ENCODE results near the gene ACAA1.

DNA sequence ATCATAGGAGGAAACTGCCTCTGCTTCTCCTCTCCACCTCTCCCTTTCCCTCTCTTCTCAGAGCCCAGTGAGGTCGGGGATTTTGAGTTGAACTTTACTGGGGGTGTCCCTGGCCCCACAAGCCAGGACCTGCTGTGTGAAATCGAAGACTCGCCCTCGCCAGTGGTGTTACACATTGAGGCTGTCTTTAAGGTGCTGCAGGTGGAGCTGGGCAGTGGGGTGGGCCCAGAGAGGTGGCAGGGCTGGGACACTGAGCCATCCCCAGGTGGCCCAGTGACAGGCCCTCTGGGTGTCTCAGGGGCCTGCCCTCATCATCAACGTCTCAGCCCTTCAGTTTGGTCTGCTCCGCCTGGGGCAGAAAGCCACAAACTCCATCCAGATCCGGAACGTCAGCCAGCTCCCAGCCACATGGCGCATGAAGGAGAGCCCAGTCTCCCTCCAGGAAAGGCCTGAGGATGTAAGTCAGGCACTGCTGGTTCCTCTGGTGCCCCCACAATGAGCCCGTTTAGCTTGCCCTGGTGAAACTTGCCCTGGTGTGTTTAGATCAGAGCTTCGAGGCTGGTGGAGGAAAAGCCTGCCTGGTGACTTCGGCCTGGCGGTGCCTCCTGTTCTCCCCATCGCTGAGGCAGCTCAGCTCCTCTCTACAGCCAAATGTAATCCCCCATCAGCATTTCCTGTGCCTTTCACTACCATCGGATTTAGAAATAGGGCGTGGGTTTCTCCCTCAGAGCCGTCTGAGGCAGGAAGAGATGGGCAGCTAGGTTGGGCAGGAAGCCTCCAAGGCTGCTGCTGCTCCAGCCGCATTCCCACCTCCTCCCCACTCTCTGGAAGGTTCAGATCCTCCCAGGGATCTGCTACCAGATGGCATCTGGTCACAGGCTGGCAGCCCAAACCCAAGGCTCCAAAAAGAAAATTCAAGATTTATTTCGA, 39.2 kb downstream of the ACAA1 start:
- TF ChIP-seq CTCF (IDR thresholded peaks at IDR 0.05; ENCODE audit: poor library complexity) (no peak), EZH2 (IDR thresholded peaks at IDR 0.05; ENCODE audit: borderline replicate concordance) (no peak), EZH2phosphoT487 (IDR thresholded peaks at IDR 0.05; ENCODE audit: low read depth, severe bottlenecking, unreplicated experiment) (no peak)
